GM23248 (cell line): ENCODE results near the gene ERI3.

Experiments used
- EZH2 ChIP-seq: fragments of 200-600 bp; sonication (generic); IDR thresholded peaks from 2 replicates; pipeline ENCODE4 v1.6.1; 2018; ENCODE audit warnings: antibody characterized with exemption, mild to moderate bottlenecking; ENCODE audit not compliant: insufficient read depth, poor library complexity, severe bottlenecking
- EZH2phosphoT487 ChIP-seq: fragments of 200-600 bp; sonication (generic); IDR thresholded peaks from 2 replicates; pipeline ENCODE4 v1.6.1; 2018; ENCODE audit warnings: antibody characterized with exemption, moderate library complexity, mild to moderate bottlenecking, low read depth; ENCODE audit not compliant: insufficient read depth

DNA sequence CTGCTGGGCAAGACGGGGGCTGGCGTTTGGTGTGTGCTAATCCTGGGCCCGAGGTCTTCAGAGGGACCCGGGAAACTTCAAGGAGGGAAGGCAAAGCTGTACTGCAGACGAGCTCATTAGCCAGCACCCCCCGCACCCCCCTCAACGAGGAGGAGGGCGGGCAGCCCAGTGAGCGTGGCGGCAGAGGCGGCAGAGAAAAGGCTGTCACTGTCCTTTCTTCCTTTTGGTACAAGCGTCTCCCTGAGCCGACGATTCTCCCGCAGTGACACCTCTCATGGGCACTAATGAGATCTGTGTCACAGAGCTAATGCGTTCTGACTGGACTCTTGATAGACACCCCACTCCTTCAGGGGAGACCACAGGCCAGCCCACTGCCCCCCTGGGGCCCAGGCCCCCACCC, 112.3 kb downstream of the ERI3 start:
- TF ChIP-seq EZH2phosphoT487 = no peak
- TF ChIP-seq EZH2 = no peak
